HG03457 (cell line): ENCODE results near the gene SNAP25.

Experiments
- ATAC-seq: cut with Tn5 transposase; IDR thresholded peaks from one replicate; pipeline ENCODE4 v1.9.1; 2021; ENCODE audit warnings: moderate number of reproducible peaks; ENCODE audit not compliant: unreplicated experiment

Gene SNAP25

DNA sequence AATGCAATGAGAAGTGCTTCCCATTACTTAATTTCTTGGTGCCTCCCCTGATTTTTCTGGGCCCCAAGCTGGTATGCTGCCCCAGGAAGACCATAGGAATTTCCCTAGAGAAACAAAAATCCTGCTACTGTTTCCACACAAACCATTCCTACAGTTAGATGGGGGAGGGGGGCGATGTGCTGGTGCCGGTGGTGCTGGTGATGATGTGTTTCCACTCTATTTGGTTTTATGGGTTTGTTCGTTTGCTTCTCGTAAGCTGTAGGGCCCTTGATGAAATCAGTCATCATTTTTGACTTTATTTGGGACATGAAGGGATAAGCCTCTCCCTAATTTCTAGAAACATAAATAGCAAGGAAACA is 110.2 kb downstream of the SNAP25 start:
- ATAC-seq: no peak

DNA sequence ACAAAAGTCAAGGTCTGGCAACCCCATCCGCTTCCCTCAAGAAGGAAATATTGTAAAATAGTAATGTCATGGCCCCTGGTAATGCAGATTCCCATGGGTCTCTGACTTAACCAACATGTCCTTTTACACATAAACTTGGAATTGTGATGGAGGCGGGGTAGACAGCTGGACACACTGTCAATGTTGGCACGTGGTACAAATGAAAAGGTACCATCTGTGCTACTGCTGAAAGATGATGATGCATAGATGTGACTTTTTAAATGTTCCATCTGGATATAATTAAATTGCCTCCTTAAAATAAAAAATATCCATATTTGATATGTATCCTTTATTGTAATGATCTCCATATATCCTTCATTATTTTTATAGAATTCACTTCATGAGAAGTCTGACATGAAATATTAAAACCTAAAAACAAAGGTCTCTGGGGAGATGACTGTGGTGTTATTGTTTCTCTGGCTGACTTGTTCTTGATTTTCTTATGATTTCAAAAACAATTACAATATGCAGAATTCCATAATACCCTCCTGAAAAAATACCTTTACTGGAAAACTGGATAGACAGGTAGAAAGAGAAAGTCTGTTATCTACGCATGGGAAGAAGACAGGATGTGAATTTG is 110.9 kb downstream of the SNAP25 start:
- no peak for ATAC-seq

DNA sequence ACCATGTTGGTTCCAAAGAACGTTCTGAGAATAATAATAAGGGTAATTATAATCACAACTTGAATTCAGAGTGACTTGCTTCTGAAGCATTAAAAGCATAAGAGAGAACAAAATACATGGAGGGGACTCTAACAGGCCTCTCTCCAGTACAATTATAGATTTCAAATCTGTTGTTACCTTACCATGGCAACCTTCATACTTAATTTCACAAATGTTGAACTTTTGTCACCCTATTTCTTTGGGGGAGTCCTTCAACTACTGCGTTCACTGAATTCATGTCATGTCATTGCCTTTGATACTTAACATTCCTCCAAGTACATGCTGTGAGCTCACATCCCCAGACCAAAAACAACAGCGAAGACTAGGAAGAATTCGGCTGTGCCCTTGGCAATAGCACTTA is 111.4 kb downstream of the SNAP25 start:
- no peak for ATAC-seq

DNA sequence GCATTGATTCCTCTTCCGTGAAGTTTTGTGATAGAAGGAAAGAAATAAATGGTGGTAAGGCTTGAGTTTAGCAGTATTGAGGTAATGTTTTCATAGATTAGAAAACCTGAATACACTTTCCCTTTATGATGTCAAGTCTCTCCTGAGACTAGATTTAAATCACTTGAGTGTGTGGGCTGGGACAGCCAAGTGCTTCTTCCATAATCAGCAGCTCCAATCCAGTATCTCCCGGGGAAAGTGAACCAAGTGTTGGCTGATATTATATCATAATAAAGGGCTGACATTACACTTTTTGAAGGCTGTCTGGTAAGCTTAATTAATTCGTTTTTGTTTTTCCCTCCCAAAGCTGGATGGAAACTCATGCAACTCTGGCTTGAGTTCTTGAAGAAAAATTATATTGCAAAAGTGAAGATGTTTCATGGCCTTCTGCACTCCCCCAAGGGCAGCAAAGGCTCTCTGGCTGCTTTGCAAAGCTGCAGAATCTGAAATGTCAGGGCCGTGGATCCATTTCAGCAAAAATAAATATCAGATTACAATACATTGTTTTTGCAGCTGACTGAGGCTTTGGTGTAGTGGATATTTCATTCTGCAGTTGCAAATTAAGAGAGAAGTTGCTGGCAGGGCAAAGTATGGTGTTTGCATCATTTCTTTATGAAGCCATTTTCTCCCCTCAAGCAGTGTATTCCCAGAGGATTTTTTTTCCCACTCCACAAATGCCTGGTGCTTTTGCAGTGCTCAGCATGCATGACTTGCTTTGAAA is 114.2 kb downstream of the SNAP25 start:
- no peak for ATAC-seq

DNA sequence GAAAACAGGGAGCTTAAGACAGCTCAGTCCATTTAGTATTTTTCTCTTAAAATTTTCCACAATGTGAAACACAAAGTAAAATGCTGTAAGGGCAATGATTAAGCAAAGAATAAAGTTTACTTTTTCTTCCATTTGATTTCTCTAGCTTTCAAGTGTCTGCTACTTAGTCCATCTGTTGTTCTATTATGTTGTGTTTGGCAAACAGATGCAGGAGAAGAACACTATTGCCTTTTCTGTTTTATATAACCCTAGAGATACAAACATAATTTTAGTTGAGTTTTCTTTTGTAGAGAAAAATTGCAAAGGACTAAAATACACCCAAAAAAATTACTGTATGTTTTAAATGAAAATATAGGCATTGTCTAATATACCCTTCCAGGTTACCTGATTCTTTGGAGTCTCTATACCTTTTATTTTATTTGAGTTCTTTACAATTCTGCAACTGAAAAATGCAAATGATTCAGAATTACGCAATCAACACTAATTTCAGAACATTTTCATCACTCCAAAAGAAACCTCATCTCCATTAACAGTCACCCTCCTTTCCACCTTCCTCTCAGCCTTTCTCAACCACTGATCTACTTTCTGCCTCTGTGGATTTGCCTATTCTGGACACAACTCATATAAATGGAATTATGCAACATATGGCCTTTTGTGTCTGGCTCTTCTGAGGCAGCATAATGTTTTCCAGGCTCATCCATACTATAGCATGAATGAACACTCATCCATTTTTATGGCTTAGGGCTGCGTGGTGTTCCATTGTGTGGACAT is 118.5 kb downstream of the SNAP25 start:
- no peak for ATAC-seq

DNA sequence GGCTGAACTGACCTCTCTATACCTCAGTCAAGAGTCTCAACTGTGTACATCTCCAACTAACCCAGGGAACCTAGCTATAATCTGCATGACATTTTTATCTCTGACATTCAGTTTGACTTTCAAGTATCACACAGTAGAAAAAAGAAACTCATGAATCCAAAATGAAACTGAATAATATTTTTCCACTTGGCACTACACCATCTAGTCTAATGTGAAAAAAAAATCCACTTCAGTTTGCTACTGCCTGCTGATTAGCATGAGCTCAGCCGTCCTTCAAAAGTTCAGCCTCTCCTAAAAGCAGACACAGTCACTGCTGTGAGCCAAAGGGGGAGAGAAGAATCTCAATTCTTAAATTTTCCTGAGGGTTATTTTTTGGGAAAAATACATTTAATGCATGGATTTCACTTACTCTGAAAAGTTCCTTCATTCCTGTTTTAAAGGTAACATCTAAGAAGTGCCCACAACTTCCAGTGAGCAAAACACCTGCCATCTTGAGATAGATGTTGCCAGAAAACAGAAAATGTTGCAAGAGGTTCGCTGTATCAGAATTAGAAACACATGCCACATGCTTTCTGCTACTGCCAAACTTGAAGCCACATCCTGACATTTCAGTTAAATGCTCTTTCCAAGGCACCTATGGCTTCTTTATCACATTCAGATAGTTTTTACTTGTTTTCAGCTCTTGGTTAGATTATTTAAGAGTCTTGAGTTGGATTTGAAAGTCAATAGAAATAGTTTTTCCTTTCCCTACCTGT is 120.0 kb downstream of the SNAP25 start:
- no peak for ATAC-seq

DNA sequence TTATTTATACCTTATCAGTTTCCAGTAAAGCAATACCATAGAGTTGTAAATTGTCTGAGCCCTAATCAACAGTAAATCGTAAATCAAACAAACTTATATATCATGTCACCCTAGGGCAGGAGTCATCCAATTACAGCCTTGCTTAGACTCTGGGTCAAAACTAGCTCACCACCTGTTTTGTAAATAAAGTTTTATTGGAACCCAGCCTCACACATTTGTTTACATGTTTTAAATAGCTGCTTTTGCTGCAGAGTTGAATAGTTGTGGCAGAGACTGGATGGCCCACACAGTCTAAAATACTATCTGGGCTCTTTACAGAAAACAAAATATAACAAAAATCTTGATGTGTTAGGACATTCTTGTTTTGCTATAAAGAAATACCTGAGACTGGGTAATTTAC is 121.0 kb downstream of the SNAP25 start:
- no peak for ATAC-seq

DNA sequence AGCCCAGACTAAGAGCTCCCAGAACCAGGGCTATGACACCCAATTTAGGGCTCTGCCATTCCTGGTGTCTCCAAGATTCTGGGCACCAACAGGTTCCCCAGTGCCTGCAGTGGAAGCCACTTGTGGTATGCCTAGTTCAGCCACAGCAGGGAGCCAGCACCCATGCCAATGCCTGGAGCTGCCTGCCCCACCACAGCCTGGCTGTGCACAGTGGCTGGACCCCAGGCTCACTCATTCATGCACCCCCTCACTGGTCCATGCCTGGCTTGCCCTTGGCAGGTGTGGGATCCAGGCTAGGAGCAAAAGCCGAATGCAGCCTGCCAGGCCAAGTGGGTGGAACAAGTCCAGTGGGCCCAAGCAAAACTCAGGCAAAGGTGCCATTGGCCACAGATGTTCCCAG is 123.5 kb downstream of the SNAP25 start:
- ATAC-seq: no peak

DNA sequence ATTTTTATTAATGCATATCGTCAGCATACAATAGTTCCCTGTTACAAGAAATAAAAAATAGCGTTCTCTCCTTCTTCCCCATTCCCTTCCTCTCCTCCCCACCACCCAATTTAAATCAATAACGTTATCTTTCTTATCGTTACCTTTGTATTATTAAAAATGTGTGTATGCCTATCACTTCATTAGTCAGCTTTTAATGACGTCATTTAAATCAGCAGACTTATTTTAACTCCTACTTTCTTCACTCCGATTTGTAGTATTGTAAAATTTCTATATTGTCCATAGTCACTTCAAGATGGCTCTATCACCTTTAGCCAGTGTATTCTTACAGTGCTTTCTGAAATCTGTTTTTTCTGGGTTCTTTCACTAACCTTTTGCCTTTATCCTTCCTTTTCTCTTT is 126.3 kb downstream of the SNAP25 start:
- no peak for ATAC-seq

DNA sequence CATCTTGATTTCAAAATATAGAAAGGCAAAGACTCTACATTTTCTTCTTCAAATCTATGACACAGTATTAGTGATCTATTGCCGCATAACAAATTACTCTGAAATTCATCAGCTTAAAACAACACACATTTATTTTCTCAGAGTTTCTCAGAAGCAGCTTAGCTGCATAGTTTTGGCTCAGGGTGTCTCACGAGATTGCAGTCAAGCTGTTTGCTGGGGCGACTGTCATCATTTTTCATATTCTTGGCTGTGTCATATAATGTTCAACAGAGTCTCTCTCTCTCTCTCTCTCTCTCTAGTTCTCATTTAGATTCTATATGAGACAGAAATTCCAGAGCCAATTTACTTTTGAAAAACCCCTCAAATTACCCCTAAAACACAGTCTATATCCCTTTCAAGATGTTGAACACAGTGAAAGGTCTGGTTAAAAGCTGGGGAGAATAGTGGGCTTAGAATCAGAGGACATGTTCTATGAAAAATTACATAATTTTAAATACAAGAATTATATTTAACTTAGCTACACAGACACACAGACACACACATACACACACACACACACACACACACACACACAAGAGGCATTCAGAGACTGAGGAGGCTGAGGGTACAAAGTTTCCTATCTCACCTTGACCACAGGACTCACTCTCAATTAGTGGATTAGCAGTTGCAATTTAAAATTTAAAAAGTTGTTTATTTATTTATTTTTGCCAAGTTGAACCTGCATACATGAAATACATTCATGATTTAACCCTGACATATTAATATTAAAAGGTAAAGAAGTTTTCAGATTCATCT is 128.7 kb downstream of the SNAP25 start:
- no peak for ATAC-seq

DNA sequence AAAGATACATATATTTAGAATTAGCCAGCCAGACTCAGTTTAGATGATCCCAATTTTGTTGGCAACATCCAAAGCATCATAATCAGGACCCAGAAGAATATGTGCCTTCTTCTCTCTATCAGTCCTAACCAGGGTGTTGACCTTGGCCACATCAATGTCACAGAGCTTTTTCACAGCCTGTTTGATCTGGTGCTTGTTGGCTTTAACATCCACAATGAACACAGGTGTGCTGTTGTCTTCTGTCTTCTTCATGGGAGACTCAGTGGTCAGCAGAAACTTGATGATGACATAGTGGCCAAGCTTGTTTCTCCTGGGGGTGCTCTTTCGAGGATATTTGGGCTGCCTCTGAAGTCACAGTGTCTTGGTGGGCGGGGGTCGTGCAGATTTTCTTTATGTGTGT is 130.5 kb downstream of the SNAP25 start:
- no peak for ATAC-seq

DNA sequence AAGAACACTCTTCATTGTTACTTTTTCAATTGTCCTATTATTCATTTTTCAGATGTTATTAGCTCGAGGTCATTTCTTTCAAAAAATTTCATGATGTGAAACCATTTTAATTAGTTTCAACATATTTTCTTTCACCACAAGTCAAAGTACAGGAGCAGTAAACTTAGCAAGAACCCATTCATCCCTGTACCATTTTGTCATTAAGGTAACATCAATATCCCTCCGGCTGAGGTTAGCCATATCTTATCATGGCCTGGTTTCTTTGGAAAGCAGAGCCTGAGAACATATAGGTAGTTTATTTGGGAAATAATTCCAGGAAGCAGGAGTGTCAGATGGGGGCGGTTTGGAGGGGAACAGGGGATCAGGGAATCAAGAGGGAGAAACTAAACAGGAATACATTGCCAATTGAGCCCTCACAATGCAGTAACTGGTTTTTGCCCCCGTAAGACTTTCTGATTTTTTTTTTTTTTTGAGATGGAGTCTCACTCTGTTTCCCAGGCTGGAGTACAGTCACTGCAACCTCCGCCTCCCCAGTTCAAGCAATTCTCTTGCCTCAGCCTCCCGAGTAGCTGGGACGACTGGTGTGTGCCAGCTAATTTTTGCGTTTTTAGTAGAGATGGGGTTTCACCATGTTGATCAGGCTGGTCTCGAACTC is 131.7 kb downstream of the SNAP25 start:
- ATAC-seq: no peak

DNA sequence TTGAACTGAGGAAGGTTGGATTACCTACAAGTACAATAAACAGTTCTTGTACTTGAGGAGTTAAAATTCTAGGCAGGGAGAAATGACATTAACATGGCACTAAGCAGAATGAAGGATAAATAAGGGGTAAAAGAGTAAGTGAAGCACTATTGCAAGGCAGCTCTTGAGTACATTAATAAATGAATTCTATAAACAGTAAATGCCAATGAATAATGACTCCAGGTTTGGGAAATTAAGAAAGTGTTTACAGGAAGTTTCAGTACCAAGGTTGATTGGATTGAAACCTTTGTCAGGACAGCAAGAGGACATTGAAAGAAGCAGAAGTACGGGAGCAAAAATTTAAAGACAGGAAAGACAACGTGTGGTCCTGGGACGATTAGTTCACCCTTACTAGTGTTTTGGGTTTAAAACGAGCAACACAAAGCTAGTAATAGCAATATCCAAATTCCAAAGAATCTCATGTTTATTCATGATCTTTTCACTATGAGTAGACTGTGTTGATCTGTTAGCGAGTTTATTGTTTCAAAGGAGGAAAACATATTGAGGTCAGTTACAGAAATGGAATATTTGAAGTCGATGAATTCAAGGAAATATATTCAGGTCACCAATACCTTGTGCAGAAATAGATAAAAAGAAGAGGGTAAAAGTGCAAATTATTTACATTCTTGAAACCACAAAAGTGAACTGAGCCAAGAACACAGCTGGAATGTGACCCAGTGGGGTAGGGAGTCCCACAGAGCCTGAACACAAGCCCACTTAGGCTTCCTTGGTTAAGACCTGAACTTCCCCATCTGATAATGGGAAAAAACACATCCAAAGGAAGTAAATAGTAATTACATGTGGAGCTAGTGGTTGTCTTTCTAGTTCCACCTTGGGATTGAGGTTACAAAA is 134.5 kb downstream of the SNAP25 start:
- ATAC-seq: no peak

DNA sequence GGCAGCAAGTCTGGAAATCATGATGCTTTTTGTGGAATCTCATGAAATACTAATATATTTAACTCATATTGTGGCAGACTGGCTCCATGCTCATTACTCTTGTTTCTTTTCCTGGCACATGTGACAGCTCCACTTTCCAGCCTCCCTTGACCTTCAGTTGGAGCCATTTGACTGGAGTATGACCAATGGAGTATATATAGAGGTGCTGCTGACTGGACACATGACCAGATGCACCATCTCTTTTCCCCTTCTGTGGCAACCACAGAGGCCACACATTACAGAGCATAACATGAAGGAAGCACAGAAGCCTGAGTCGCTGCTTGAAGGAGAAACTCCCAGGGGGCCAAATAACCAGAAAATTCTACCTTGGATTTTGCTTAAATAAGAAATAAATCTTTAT is 138.0 kb downstream of the SNAP25 start:
- no peak for ATAC-seq
